GM19395 (cell line): ENCODE data around the gene MIB2.

Experiments used
- ATAC-seq: cut with Tn5 transposase; IDR thresholded peaks from one replicate; pipeline ENCODE4 v1.9.1; 2021; ENCODE audit warnings: mild to moderate bottlenecking, moderate library complexity; ENCODE audit not compliant: unreplicated experiment

Gene MIB2

GRCh38 chr1:1598051-1598719, 17.1 kb upstream of the MIB2 start:
- ATAC-seq = no peak

DNA sequence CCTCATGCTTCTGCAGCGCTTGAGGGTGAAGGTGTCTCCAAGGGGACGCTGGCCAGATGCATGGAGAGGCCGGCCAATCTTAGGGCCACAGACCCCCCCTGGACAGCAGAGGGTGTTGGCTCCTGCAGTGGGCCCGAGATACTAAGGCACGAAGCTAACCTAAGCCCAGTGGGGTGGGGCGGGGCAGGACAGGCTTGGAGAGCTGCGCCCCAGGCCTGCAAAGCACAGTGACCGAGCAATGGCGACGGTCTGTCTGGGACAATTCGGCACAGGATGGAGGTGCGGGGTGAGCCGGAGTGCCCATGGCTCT, 16.6 kb upstream of the MIB2 start:
- no peak for ATAC-seq

DNA sequence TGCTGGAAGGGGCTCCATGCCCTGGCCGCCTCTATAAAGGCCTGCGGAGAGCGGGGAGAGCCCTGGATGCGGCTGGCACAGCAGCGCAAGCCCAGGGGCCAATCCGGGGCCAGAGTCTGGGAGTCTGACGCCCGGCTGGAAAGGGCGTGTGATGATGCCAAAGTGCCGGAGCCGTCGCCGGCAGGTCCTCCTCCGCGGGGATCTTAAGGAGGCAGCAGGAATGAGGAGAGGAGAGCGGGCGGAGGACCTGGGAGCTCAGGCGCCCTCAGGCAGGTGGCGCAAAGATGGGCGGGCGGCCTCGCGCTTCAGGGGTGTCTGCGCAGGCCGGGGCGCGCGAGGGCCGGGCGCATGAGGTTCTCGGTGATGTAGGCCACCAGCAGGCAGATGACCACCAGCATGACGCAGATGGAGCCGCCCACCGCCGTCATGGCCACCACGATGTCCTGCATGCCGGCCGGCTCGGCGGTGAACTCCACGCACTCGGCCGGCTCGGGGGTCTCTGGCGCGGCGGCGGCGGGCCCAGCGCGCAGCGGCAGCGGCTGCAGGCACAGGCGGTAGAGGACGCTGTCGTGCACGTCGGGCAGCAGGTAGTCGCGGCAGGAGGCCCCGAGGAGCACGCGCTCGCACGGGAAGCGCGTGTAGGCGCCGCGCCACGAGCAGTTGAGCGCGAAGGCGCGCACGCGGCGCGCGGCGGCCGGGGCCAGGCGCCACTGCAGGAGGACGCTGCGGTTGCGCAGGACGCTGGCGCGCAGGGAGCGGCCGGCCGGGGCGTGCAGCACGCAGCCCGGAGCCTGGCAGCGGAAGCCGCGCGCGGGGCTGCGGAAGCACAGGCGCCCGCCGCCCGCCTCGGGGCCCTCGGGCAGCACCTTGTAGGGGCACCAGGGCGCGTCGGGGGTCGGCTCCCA, 16.0 kb upstream of the MIB2 start:
- ATAC-seq = no peak

- no peak for ATAC-seq
Observed at GRCh38 chr1:1599935-1600860, 15.1 kb upstream of the MIB2 start, which contains the start of gene FNDC10. TSS of gene FNDC10 (minus strand) at chr1:1600135. CDS start at chr1:1600015, 120 bp downstream.

- no peak for ATAC-seq
Observed at GRCh38 chr1:1600861-1601563, 14.3 kb upstream of the MIB2 start.

DNA sequence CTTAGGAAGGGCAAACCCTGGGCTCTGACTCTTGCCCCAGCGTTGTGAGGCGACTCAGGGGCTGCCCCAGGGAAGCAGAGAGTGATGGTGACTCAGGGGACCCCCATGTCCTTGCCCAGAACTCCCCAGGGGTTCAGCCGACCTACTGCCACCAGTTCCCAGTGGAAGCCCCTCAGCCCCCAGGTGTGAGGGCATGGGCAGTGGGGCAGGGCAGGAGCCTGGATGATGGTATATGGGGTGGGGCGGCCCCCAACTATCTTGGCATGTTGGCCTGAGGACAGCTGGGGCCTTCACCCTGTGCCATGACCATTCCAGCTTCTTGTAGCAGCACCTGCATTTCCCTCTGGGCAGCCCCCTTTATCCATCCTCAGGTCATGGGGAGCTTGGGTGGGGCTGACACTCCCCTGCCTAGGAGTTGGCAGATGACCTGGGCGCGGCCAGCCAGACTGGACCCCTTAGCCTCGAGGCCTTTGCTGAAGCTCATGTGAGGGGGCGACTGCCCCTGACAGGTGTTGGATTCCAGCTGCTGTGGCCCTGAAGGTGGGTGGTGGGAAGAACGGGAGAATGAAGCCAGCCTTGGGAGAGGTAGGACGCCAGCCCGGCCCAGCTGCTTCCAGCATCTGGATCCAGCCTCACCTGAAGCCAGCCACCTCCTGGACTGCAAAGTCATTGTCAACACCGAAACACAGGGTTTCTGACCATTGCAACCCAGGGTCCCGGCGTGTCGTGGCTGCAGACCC, 13.6 kb upstream of the MIB2 start:
- no peak for ATAC-seq

DNA sequence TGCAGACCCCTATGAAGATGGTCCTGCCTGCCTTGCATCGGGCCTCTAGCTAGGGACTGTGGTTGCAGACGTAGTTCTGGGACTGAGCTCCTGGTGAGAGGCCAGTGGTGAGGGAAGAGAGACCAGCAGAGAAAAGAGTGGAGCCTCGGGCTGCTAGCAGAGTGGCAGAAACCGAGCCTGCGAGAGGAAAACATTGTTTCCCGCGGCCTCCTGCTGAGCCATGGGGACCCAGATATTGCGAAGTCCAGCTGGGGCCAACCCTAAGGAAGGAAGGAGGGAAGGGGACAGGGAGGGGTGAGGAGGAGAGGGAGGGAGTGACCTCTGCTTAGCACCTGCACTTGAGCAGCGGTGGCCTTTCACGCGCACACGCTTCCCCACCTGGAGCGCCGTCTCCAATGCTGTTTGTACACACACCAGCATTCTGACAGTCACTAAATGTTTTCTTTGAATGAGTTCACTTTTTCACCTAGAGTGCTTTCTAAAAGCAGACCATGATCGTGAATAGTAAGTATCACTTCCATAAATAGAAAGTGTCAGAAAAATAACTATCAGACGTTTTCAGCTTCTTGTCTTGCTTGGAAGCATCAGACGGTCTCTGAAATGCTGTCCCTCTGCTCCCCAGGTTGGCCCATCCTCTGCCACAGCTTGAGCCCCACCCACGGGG, 12.9 kb upstream of the MIB2 start:
- ATAC-seq = no peak

DNA sequence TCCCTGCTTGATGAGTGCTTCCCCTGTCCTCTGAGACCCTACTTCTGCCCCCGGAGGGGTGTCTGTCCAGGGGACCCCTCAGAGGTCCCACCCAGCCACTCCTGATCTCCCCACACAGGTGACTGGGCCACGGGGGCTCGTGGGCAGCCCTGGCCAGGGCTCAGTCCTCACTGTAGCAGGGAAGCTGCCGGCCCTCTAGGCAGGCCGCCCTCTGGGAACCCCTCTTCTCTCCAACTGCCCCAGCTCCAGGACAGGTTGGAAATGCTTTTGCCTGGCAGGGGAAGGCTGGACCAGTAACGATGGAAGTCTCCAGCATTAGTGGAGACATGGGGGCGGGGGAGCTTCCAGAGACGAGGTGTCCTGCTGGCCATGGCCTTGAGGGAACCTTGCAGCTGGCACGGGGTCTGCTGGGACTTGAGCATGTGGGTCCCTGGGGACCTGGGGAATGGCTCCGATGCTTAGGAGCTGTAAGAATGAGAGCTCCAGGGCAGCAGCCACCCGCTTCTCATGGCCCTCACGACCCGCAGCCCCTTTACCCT, 12.3 kb upstream of the MIB2 start:
- ATAC-seq = no peak

- ATAC-seq = no peak
Observed at GRCh38 chr1:1603671-1604373, 11.5 kb upstream of the MIB2 start.

GRCh38 chr1:1604374-1605033, 10.8 kb upstream of the MIB2 start:
- no peak for ATAC-seq

- ATAC-seq = no peak
Observed at GRCh38 chr1:1605034-1605591, 10.2 kb upstream of the MIB2 start.

GRCh38 chr1:1605724-1606123, 9.6 kb upstream of the MIB2 start:
- no peak for ATAC-seq

DNA sequence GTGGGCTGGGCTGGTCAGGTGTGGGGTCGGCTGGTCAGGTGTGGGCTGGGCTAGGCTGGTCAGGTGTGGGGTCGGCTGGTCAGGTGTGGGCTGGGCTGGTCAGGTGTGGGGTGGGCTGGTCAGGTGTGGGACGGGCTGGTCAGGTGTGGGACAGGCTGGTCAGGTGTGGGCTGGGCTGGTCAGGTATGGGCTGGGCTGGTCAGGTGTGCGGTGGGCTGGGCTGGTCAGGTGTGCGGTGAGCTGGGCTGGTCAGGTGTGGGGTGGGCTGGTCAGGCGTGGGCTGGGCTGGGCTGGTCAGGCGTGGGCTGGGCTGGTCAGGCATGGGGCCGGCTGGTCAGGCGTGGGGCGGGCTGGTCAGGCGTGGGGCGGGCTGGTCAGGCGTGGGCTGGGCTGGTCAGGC, 9.1 kb upstream of the MIB2 start:
- no peak for ATAC-seq

DNA sequence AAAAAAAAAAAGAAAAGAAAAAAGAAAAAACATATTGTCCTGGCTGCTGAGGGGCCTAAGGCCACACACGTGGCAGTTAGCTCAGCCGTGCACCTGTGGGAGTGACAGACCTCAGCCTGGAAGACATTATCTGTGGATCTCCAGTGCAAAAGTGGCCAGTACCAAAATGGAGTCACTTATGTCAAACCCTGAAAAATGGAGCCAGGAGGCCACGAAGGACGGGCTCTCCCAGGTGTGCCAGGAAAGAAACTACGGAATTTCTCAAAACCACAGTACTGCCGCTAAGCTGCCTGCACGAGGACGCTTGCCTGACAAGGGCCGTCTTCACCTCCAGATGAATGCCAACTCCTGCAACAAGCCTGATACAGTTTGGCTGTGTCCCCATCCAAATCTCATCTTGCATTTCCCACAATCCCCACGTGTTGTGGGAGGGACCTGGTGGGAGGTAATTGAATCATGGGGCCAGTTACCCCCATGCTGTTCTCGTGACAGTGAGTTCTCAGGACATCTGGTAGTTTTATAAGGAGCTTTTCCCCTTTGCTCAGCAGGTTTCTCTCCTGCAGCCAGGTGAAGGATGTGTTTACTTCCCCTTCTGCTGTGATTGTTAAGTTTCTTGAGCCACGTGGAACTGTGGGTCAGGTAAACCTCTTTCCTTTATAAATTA, 5.3 kb upstream of the MIB2 start:
- ATAC-seq = no peak

- ATAC-seq = no peak
Observed at GRCh38 chr1:1610796-1611195, 4.5 kb upstream of the MIB2 start.

DNA sequence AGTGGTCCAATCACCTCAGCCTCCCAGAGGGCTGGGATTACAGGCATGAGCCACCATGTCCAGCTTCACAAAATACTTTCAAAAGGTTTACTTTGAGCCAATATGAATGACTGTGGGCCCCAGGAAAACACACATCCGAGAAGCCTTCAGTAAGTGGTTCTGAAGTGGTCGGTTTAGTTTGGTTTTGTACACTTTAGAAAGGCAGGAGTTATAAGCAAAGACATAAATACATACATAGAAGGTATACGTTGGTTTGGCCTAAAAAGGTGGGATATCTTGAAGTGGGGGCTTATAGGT, 3.2 kb upstream of the MIB2 start:
- ATAC-seq = no peak

DNA sequence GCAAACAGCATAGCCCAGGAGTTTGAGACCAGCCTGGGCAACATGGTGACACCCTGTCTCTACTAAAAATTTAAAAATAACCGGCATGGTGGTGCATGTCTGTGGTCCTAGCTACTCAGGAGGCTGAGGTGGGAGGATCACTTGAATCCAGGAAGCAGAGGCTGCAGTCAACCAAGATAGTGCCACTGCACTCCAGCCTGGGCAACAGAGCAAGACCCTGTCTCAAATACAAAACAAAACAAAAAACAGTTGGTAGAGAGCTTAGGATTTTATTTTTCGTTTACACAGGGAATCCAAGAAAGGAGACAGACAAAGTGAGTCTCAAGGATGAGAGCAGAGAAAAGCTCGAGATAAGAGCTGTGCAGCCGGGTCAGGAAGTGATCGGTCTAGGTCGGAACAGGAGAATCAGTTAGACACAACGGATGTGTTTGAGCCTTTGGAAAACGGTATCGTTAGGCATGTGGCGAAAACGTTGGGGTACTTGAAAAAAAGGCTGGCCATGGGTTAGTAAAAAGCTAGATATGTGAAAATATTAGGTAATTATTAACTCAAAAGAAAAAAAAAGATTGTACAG, 1.7 kb upstream of the MIB2 start:
- ATAC-seq = no peak
